WTC11 (cell line): Measurements from ENCODE around the gene FTCD. TPM values are rescaled to one million over a fixed set of nuclear protein-coding genes. Genes with fewer than 3 reads are reported as not detected.

ENCODE experiments used
- ATAC-seq: fragments of 200-7000 bp; cut with Tn5 transposase; 2 replicates; pipeline ENCODE4 v1.10.0; 2021; ENCODE audit warnings: mild to moderate bottlenecking, moderate library complexity
- CTCF ChIA-PET: fragments of 300-600 bp; sonication (Branson Sonifier 250); formaldehyde crosslinking; loops from one replicate; lab custom pipeline; 2021; ENCODE audit warnings: antibody characterized with exemption; lab: Charles Lee
- POLR2A ChIA-PET: fragments of 350-600 bp; sonication (Branson Sonifier 250); formaldehyde crosslinking; loops from one replicate; lab custom pipeline; 2021; ENCODE audit warnings: antibody characterized with exemption; lab: Charles Lee
- DNase-seq: peaks from one replicate; pipeline ENCODE4 v3.0.0; 2021; ENCODE audit warnings: low spot score
- H3K27ac Mint-ChIP-seq: 2 replicates; pipeline ENCODE4 v1.8.0; 2021; ENCODE audit warnings: mixed read lengths
- H3K27me3 Mint-ChIP-seq: 2 replicates; pipeline ENCODE4 v1.8.0; 2021; ENCODE audit warnings: low read depth, mild to moderate bottlenecking, moderate library complexity, mixed read lengths
- H3K36me3 Mint-ChIP-seq: 2 replicates; pipeline ENCODE4 v1.8.0; 2021; ENCODE audit warnings: mixed read lengths
- H3K4me1 Mint-ChIP-seq: 2 replicates; pipeline ENCODE4 v1.8.0; 2022; ENCODE audit warnings: mixed read lengths
- H3K4me3 Mint-ChIP-seq: 2 replicates; pipeline ENCODE4 v1.8.0; 2021; ENCODE audit warnings: mild to moderate bottlenecking, moderate library complexity, mixed read lengths
- H3K9me3 Mint-ChIP-seq: 2 replicates; pipeline ENCODE4 v1.8.0; 2021; ENCODE audit warnings: mixed read lengths
- ARID4B ChIP-seq: sonication (generic); formaldehyde crosslinking; IDR thresholded peaks from 2 replicates; pipeline ENCODE4 v1.8.0; 2023; ENCODE audit warnings: missing genetic modification reagents, mild to moderate bottlenecking, borderline replicate concordance
- ATF1 ChIP-seq: sonication (generic); formaldehyde crosslinking; IDR thresholded peaks from 2 replicates; pipeline ENCODE4 v1.8.1; 2023; ENCODE audit warnings: mild to moderate bottlenecking, moderate library complexity, missing genetic modification reagents
- CBFB ChIP-seq: sonication (generic); formaldehyde crosslinking; IDR thresholded peaks from 2 replicates; pipeline ENCODE4 v1.8.1; 2022; ENCODE audit warnings: mild to moderate bottlenecking, low read depth, missing genetic modification reagents
- E2F1 ChIP-seq: sonication (generic); formaldehyde crosslinking; IDR thresholded peaks from 2 replicates; pipeline ENCODE4 v1.8.0; 2022; ENCODE audit warnings: mild to moderate bottlenecking, missing genetic modification reagents
- EMX1 ChIP-seq: fragments of 250-450 bp; sonication (Bioruptor Pico); IDR thresholded peaks from 2 replicates; pipeline ENCODE4 v1.8.0; 2021; ENCODE audit warnings: mild to moderate bottlenecking
- ESRRA ChIP-seq: sonication (generic); formaldehyde crosslinking; IDR thresholded peaks from 2 replicates; pipeline ENCODE4 v1.8.1; 2022; ENCODE audit warnings: mild to moderate bottlenecking, missing genetic modification reagents, borderline replicate concordance
- FOXK1 ChIP-seq: sonication (generic); formaldehyde crosslinking; IDR thresholded peaks from 2 replicates; pipeline ENCODE4 v1.8.0; 2022; ENCODE audit warnings: mild to moderate bottlenecking, moderate library complexity, missing genetic modification reagents
- GTF2I ChIP-seq: fragments of 250-450 bp; sonication (Bioruptor Pico); conservative IDR thresholded peaks from 2 replicates; pipeline ENCODE4 v1.4.0; 2021; ENCODE audit warnings: mild to moderate bottlenecking
- NR1H2 ChIP-seq: sonication (generic); formaldehyde crosslinking; IDR thresholded peaks from 2 replicates; pipeline ENCODE4 v1.9.0; 2021; ENCODE audit warnings: mild to moderate bottlenecking, moderate library complexity, missing genetic modification reagents
- NR3C1 ChIP-seq: sonication (generic); formaldehyde crosslinking; conservative IDR thresholded peaks from 2 replicates; pipeline ENCODE4 v1.8.1; 2023; ENCODE audit warnings: low read depth, mild to moderate bottlenecking, missing genetic modification reagents
- PRRX2 ChIP-seq: fragments of 250-450 bp; sonication (Bioruptor Pico); IDR thresholded peaks from 2 replicates; pipeline ENCODE4 v1.8.0; 2021; ENCODE audit warnings: mild to moderate bottlenecking
- RORB ChIP-seq: fragments of 250-450 bp; sonication (Bioruptor Pico); IDR thresholded peaks from 2 replicates; pipeline ENCODE4 v1.9.0; 2021; ENCODE audit warnings: mild to moderate bottlenecking
- SMAD4 ChIP-seq: sonication (generic); formaldehyde crosslinking; IDR thresholded peaks from 2 replicates; pipeline ENCODE4 v1.8.0; 2022; ENCODE audit warnings: mild to moderate bottlenecking, missing genetic modification reagents
- SOX15 ChIP-seq: fragments of 250-450 bp; sonication (Bioruptor Pico); IDR thresholded peaks from 2 replicates; pipeline ENCODE4 v1.9.0; 2021; ENCODE audit warnings: mild to moderate bottlenecking
- STAT6 ChIP-seq: sonication (generic); formaldehyde crosslinking; conservative IDR thresholded peaks from 2 replicates; pipeline ENCODE4 v1.8.1; 2023; ENCODE audit warnings: mild to moderate bottlenecking, low read depth, missing genetic modification reagents, moderate library complexity
- USF2 ChIP-seq: sonication (generic); formaldehyde crosslinking; IDR thresholded peaks from 2 replicates; pipeline ENCODE4 v1.8.1; 2023; ENCODE audit warnings: mild to moderate bottlenecking, missing genetic modification reagents, moderate library complexity
- ZBTB43 ChIP-seq: sonication (generic); formaldehyde crosslinking; IDR thresholded peaks from 2 replicates; pipeline ENCODE4 v1.8.1; 2023; ENCODE audit warnings: mild to moderate bottlenecking, missing genetic modification reagents
- ZNF232 ChIP-seq: sonication (generic); formaldehyde crosslinking; IDR thresholded peaks from 2 replicates; pipeline ENCODE4 v1.8.0; 2022; ENCODE audit warnings: mild to moderate bottlenecking, missing genetic modification reagents
- ZNF396 ChIP-seq: fragments of 250-450 bp; sonication (Bioruptor Pico); IDR thresholded peaks from 2 replicates; pipeline ENCODE4 v1.8.0; 2021; ENCODE audit warnings: mild to moderate bottlenecking, moderate library complexity, borderline replicate concordance
- ZNF671 ChIP-seq: fragments of 250-450 bp; sonication (Bioruptor Pico); IDR thresholded peaks from 2 replicates; pipeline ENCODE4 v1.8.0; 2021; ENCODE audit warnings: mild to moderate bottlenecking
- total RNA-seq: library from RNA; stranded (reverse); gene quantifications from 3 replicates; pipeline ENCODE4 v1.2.3, GENCODE V29; 2021

FTCD gene
- total RNA-seq, 1 experiment from 2014 or later, result 6.1 TPM

- TF ChIP-seq ARID4B (CRISPR knock-in tag) (no peak), ESRRA (CRISPR knock-in tag) (no peak), FOXK1 (CRISPR knock-in tag) (no peak)
Observed at GRCh38 chr21:46122237-46122671, 33.1 kb downstream of the FTCD start (continued).

- Mint-ChIP-seq H3K4me3 (no peak overlapping the region), H3K4me1 (no peaks in the 10 kb centered on the region), H3K9me3 (no peaks in the 10 kb centered on the region), H3K36me3 (peaks cover 11% of the 10 kb centered on the region), H3K27me3 (no peaks in the 10 kb centered on the region), H3K27ac (no peak overlapping the region)
- POLR2A ChIA-PET, result no interaction called here
- DNase-seq, result peak; percentile 7
- no peak for ATAC-seq
- CTCF ChIA-PET, result interaction anchor here (0.7 to 1.1 kb wide), 3 partner anchors 9 to 151 kb away, joined by 3 read pairs; no protein-coding TSS in a partner anchor
- TF ChIP-seq ARID4B (CRISPR knock-in tag), result no peak
- TF ChIP-seq SOX15 (CRISPR knock-in tag), result no peak
- TF ChIP-seq EMX1 (CRISPR knock-in tag), result no peak
- TF ChIP-seq SMAD4 (CRISPR knock-in tag), result no peak
- TF ChIP-seq ZBTB43 (CRISPR knock-in tag), result no peak
- no peak for TF ChIP-seq NR1H2 (CRISPR knock-in tag)
- TF ChIP-seq USF2 (CRISPR knock-in tag), result no peak
- TF ChIP-seq ATF1 (CRISPR knock-in tag), result no peak
- TF ChIP-seq NR3C1 (CRISPR knock-in tag), result no peak
- TF ChIP-seq E2F1 (CRISPR knock-in tag), result no peak
- no peak for TF ChIP-seq CBFB (CRISPR knock-in tag)
- no peak for TF ChIP-seq PRRX2 (CRISPR knock-in tag)
- no peak for TF ChIP-seq RORB
- no peak for TF ChIP-seq ZNF396 (CRISPR knock-in tag)
- no peak for TF ChIP-seq GTF2I (CRISPR knock-in tag)
- no peak for TF ChIP-seq ZNF232 (CRISPR knock-in tag)
- TF ChIP-seq ZNF671 (CRISPR knock-in tag), result no peak
- TF ChIP-seq STAT6 (CRISPR knock-in tag), result no peak
Observed at GRCh38 chr21:46121286-46122221, 33.8 kb downstream of the FTCD start.
